Endothelial cell of umbilical vein (primary cell): ENCODE data around the gene HMGXB3. TPM values are rescaled to one million over a fixed set of nuclear protein-coding genes. Genes with fewer than 3 reads are reported as not detected.

ENCODE experiments used
- BruUV-seq: library from RNA; stranded (reverse); fragments of 400-500 nt; replicated peaks from 2 replicates; lab custom pipeline; 2021; lab: Mats Ljungman, UMichigan
- CTCF ChIA-PET: fragments of 300-600, 350-600 bp; sonication (Branson Sonifier 250); formaldehyde crosslinking; loops from one replicate; lab custom pipeline; 2021; ENCODE audit warnings: antibody characterized with exemption, inconsistent platforms; lab: Charles Lee
- POLR2A ChIA-PET: fragments of 300-600, 350-600 bp; sonication (Branson Sonifier 250); formaldehyde crosslinking; loops from one replicate; lab custom pipeline; 2021; ENCODE audit warnings: antibody characterized with exemption, inconsistent platforms; lab: Charles Lee
- DNase-seq: peaks from one replicate; pipeline ENCODE4 v3.0.0-alpha.2; 2011; ENCODE audit warnings: low read depth, low spot score
- FAIRE-seq: peaks from 2 replicates; lab custom pipeline; 2011; peaks lifted over from hg19 to GRCh38; lab: Jason Lieb, UNC
- H2AFZ ChIP-seq: 2 replicates; pipeline ENCODE4 v1.6.0; 2012; ENCODE audit warnings: low read depth, low read length, control low read depth, inconsistent platforms
- H3K27ac ChIP-seq: 2 replicates; pipeline ENCODE4 v1.5.1; 2011; ENCODE audit warnings: low read depth, mild to moderate bottlenecking, control low read depth, low read length, moderate library complexity; ENCODE audit not compliant: insufficient read depth
- H3K27me3 ChIP-seq, 2 experiments: 2 replicates each; pipeline versions ENCODE4 v1.6.0 to v1.6.1; 2011; ENCODE audit warnings: low read length in 2 of 2, mixed read lengths in 1 of 2; ENCODE audit not compliant: control insufficient read depth in 2 of 2, insufficient read depth in 2 of 2
- H3K36me3 ChIP-seq, 2 experiments: 2 replicates in 1 of 2; 3 replicates in 1 of 2; pipeline ENCODE4 v1.5.1; 2011; ENCODE audit warnings: low read length in 2 of 2, mild to moderate bottlenecking in 1 of 2, moderate library complexity in 1 of 2; ENCODE audit not compliant: control insufficient read depth in 2 of 2, insufficient read depth in 2 of 2; ENCODE audit errors: extremely low read depth in 1 of 2
- H3K4me1 ChIP-seq: 3 replicates; pipeline ENCODE4 v1.5.1; 2011; ENCODE audit warnings: mild to moderate bottlenecking, low read length; ENCODE audit not compliant: control insufficient read depth, insufficient read depth; ENCODE audit errors: extremely low read depth
- H3K4me2 ChIP-seq: 2 replicates; pipeline ENCODE4 v1.6.1; 2011; ENCODE audit warnings: low read length, control low read depth, mixed read lengths; ENCODE audit not compliant: insufficient read depth
- H3K4me3 ChIP-seq, 3 experiments: fragments of 200-600 bp in 1 of 3; sonication (generic), shearing (Covaris generic) in 1 of 3; replicated peaks in 1 of 3; 2 replicates each; pipeline ENCODE4 v1.5.1; 2011 to 2016; ENCODE audit warnings: control low read depth in 3 of 3, low read length in 3 of 3, mild to moderate bottlenecking in 2 of 3, inconsistent platforms in 1 of 3, low read depth in 1 of 3, moderate library complexity in 1 of 3; ENCODE audit not compliant: insufficient read depth in 1 of 3
- H3K79me2 ChIP-seq: 2 replicates; pipeline ENCODE4 v1.6.0; 2012; ENCODE audit warnings: low read length, inconsistent platforms; ENCODE audit not compliant: control insufficient read depth, insufficient read depth
- H3K9ac ChIP-seq: replicated peaks from 2 replicates; pipeline ENCODE3; 2011; ENCODE audit warnings: low read length, control low read depth; ENCODE audit not compliant: insufficient read depth; ENCODE audit errors: extremely low read depth
- H3K9me1 ChIP-seq: replicated peaks from 3 replicates; pipeline ENCODE4 v1.6.0; 2011; ENCODE audit warnings: mild to moderate bottlenecking, low read length; ENCODE audit not compliant: control insufficient read depth, insufficient read depth; ENCODE audit errors: extremely low read depth
- H3K9me3 ChIP-seq: replicated peaks from 2 replicates; pipeline ENCODE4 v1.5.1; 2012; ENCODE audit warnings: low read length, inconsistent platforms; ENCODE audit not compliant: control insufficient read depth, insufficient read depth
- H4K20me1 ChIP-seq: replicated peaks from 2 replicates; pipeline ENCODE3; 2011; ENCODE audit warnings: mild to moderate bottlenecking, low read length; ENCODE audit not compliant: control insufficient read depth, insufficient read depth; ENCODE audit errors: extremely low read depth
- CTCF ChIP-seq, 2 donors: IDR thresholded peaks; 1 replicate in 1 of 2; 2 replicates in 1 of 2; pipeline ENCODE4 v1.5.1; 2011; ENCODE audit warnings: low read length in 2 of 2, mild to moderate bottlenecking in 2 of 2, moderate library complexity in 2 of 2, control low read depth in 1 of 2, inconsistent platforms in 1 of 2, low read depth in 1 of 2; ENCODE audit not compliant: insufficient read depth in 1 of 2; ENCODE audit errors: extremely low read depth in 1 of 2
- EZH2 ChIP-seq: IDR thresholded peaks from 2 replicates; pipeline ENCODE4 v1.6.1; 2012; ENCODE audit warnings: borderline replicate concordance, low read depth, mild to moderate bottlenecking, moderate library complexity, low read length, inconsistent platforms; ENCODE audit not compliant: severe bottlenecking
- FOS ChIP-seq: IDR thresholded peaks from 2 replicates; pipeline ENCODE4 v1.6.1; 2011; ENCODE audit warnings: mild to moderate bottlenecking, low read length, moderate library complexity, borderline replicate concordance; ENCODE audit not compliant: insufficient read depth
- GATA2 ChIP-seq: IDR thresholded peaks from 2 replicates; pipeline ENCODE4 v1.7.0; 2011; ENCODE audit warnings: low read depth, mild to moderate bottlenecking, moderate library complexity, mixed read lengths, low read length; ENCODE audit not compliant: insufficient read length, insufficient read depth
- JUN ChIP-seq: IDR thresholded peaks from 2 replicates; pipeline ENCODE4 v1.6.1; 2011; ENCODE audit warnings: borderline replicate concordance, low read depth; ENCODE audit not compliant: insufficient read length, insufficient read depth
- MAX ChIP-seq: IDR thresholded peaks from 2 replicates; pipeline ENCODE4 v1.6.1; 2011; ENCODE audit not compliant: insufficient read depth, insufficient read length
- MYC ChIP-seq: IDR thresholded peaks from one replicate; pipeline ENCODE4 v1.6.1; 2011; ENCODE audit warnings: mild to moderate bottlenecking, low read depth, low read length
- POLR2A ChIP-seq: IDR thresholded peaks from 2 replicates; pipeline ENCODE4 v1.6.1; 2012; ENCODE audit warnings: low read depth, mild to moderate bottlenecking, control low read depth, low read length
- POLR2AphosphoS5 ChIP-seq: IDR thresholded peaks from 2 replicates; pipeline ENCODE4 v1.6.1; 2012; ENCODE audit warnings: low read depth, mild to moderate bottlenecking, control low read depth, low read length, moderate library complexity; ENCODE audit not compliant: insufficient read depth
- dilution Hi-C: fragments of 300-500 bp; cut with MboI; formaldehyde crosslinking; loops from one replicate; pipeline ENCODE4 v1.15.0; 2019; ENCODE audit warnings: low sequenced_read_pairs; ENCODE audit not compliant: extremely low pct_ligation_motif_present
- intact Hi-C: fragments of 100-400 bp; cut with micrococcal nuclease; formaldehyde crosslinking; loops from one replicate; pipeline ENCODE4 v1.10.0; 2022
- polyA plus RNA-seq, 4 experiments: library from polyadenylated mRNA; depleted of rRNA in 3 of 4; stranded (reverse) in 3 of 4; unstranded in 1 of 4; fragments of >200 nt; gene quantifications; 2 replicates each; pipeline versions ENCODE4 v1.2.1 to v1.2.3, GENCODE V29; 2011 to 2012; ENCODE audit warnings: missing spikeins in 1 of 4
- total RNA-seq: library from RNA; stranded (reverse); gene quantifications from 2 replicates; pipeline ENCODE4 v1.2.3, GENCODE V29; 2021

HMGXB3 gene
- total and polyA plus RNA-seq, 2 donors (not counting 3 experiments of a cell fraction or from before 2014, with no cell fraction given) = 34.8 to 52.6 TPM

GRCh38 chr5:150007050-150007449 is 6.5 kb downstream of the HMGXB3 start:
- Histone ChIP-seq H3K9ac (no peak overlapping the region), H3K4me1 (peaks cover 9% of the 10 kb centered on the region), H2AFZ (no peak overlapping the region), H3K4me3 (no peak overlapping the region), H3K4me2 (no peak overlapping the region), H3K79me2 (peaks cover 40% of the 10 kb centered on the region), H3K27ac (no peak overlapping the region), H3K27me3 (no peaks in the 10 kb centered on the region), H3K36me3 (peaks cover 14 to 23% of the 10 kb centered on the region in 2 experiments), H3K9me1 (no peaks in the 10 kb centered on the region), H4K20me1 (peaks cover 4% of the 10 kb centered on the region), H3K9me3 (no peaks in the 10 kb centered on the region)
- DNase-seq (no peak), FAIRE-seq (no peak)
- intact Hi-C loops (no loop called here), dilution Hi-C loops (no loop called here)
- no TSS peak for BruUV-seq
- ChIA-PET POLR2A (no interaction called here), CTCF (interaction anchor here (0.8 to 3.9 kb wide), 4 partner anchors 10 to 154 kb away, joined by 3 to 16 read pairs (median 8); no protein-coding TSS in a partner anchor)
- TF ChIP-seq MYC (no peak), POLR2A (no peak), GATA2 (no peak), MAX (no peak), EZH2 (no peak), FOS (no peak), JUN (no peak), CTCF (IDR thresholded peaks at IDR 0.05; ENCODE audit: extremely low read depth in 1 of 2, insufficient read depth in 1 of 2, low read depth in 1 of 2, low read length in 2 of 2) (no peak), POLR2AphosphoS5 (no peak)
